HepG2 (cell line): ENCODE results near the gene POC1A. TPM values are rescaled to one million over a fixed set of nuclear protein-coding genes. Genes with fewer than 3 reads are reported as not detected.
"Not testable (repeated sequence)": the region's sequence is repeated elsewhere in the genome, so short reads cannot be mapped to it uniquely, and the experiment has no call there.

Source experiments
- ATAC-seq: fragments of 200-7000 bp; cut with Tn5 transposase; 3 replicates; pipeline ENCODE4 v1.9.1; 2020; ENCODE audit warnings: mild to moderate bottlenecking, moderate library complexity
- BruUV-seq: library from RNA; stranded (reverse); fragments of 400-500 nt; replicated peaks from 2 replicates; lab custom pipeline; 2021; lab: Mats Ljungman, UMichigan
- CTCF ChIA-PET: fragments of 300-600 bp; formaldehyde crosslinking; extraction: SDS; loops from one replicate; lab custom pipeline; 2021; ENCODE audit warnings: low total read pairs, inconsistent platforms, low intra/inter-chr PET ratio; lab: Yijun Ruan, JAX
- POLR2A ChIA-PET: fragments of 350-600 bp; sonication (Branson Sonifier 250); formaldehyde crosslinking; loops from one replicate; lab custom pipeline; 2020; ENCODE audit warnings: antibody characterized with exemption, inconsistent platforms; lab: Yijun Ruan, JAX
- DNase-seq: peaks from one replicate; pipeline ENCODE4 v3.0.0-alpha.2; 2015; ENCODE audit warnings: low spot score
- FAIRE-seq: peaks from 3 replicates; lab custom pipeline; 2011; peaks lifted over from hg19 to GRCh38; lab: Jason Lieb, UNC
- H2AFZ ChIP-seq: one replicate; pipeline ENCODE4 v1.6.1; 2011; ENCODE audit warnings: low read length, inconsistent platforms
- H3K27ac ChIP-seq: fragments of 300-600 bp; 3 replicates; pipeline ENCODE4 v1.8.0; 2011; ENCODE audit warnings: mixed run types, mild to moderate bottlenecking, mixed read lengths, low read length, inconsistent platforms; ENCODE audit not compliant: insufficient read depth; ENCODE audit errors: extremely low read length
- H3K27me3 ChIP-seq, 2 experiments: fragments of 200-600 bp in 1 of 2; 2 replicates in 1 of 2; 3 replicates in 1 of 2; pipeline versions ENCODE4 v1.6.0 to v1.8.0; 2011; ENCODE audit warnings: low read length in 2 of 2, mild to moderate bottlenecking in 2 of 2, moderate library complexity in 2 of 2, inconsistent platforms in 1 of 2; ENCODE audit not compliant: insufficient read depth in 2 of 2, control insufficient read depth in 1 of 2
- H3K36me3 ChIP-seq, 2 experiments: fragments of 200-600 bp in 1 of 2; replicated peaks in 1 of 2; 2 replicates in 1 of 2; 3 replicates in 1 of 2; pipeline versions ENCODE4 v1.5.1 to v1.8.0; 2011; ENCODE audit warnings: low read length in 2 of 2, inconsistent platforms in 1 of 2; ENCODE audit not compliant: insufficient read depth in 2 of 2, control insufficient read depth in 1 of 2
- H3K4me1 ChIP-seq: 2 replicates; pipeline ENCODE4 v1.5.1; 2012; ENCODE audit warnings: low read length, inconsistent platforms; ENCODE audit not compliant: insufficient read depth
- H3K4me2 ChIP-seq: 2 replicates; pipeline ENCODE4 v1.6.0; 2011; ENCODE audit warnings: low read depth, low read length, inconsistent platforms
- H3K4me3 ChIP-seq, 3 experiments: fragments of 200-600 bp in 1 of 3; sonication (generic), shearing (Covaris generic) in 1 of 3; replicated peaks in 1 of 3; 2 replicates each; pipeline ENCODE4 v1.5.1; 2011 to 2016; ENCODE audit warnings: low read length in 3 of 3, inconsistent platforms in 2 of 3, low read depth in 2 of 3, mild to moderate bottlenecking in 2 of 3, control low read depth in 1 of 3, mixed read lengths in 1 of 3; ENCODE audit not compliant: insufficient read depth in 1 of 3
- H3K79me2 ChIP-seq: one replicate; pipeline ENCODE4 v1.6.1; 2011; ENCODE audit warnings: low read length, inconsistent platforms; ENCODE audit not compliant: insufficient read depth
- H3K9ac ChIP-seq: 2 replicates; pipeline ENCODE4 v1.6.0; 2011; ENCODE audit warnings: mild to moderate bottlenecking, low read depth, low read length, inconsistent platforms; ENCODE audit not compliant: insufficient read depth
- H3K9me3 ChIP-seq: 2 replicates; pipeline ENCODE4 v1.5.1; 2012; ENCODE audit warnings: mild to moderate bottlenecking, low read length
- H4K20me1 ChIP-seq: 2 replicates; pipeline ENCODE4 v1.6.0; 2011; ENCODE audit warnings: inconsistent platforms, mild to moderate bottlenecking, low read length, moderate library complexity; ENCODE audit not compliant: insufficient read depth
- DNMT1 ChIP-seq: sonication (generic); formaldehyde crosslinking; IDR thresholded peaks from 2 replicates; pipeline ENCODE4 v1.5.1; 2020; ENCODE audit warnings: mild to moderate bottlenecking, missing genetic modification reagents
- FLYWCH1 ChIP-seq: sonication (generic); formaldehyde crosslinking; IDR thresholded peaks from 2 replicates; pipeline ENCODE4 v1.8.1; 2023; ENCODE audit warnings: mild to moderate bottlenecking, missing genetic modification reagents
- HNRNPUL1 ChIP-seq: fragments of 200-400 bp; formaldehyde crosslinking; IDR thresholded peaks from 2 replicates; pipeline ENCODE4 v1.6.1; 2017; ENCODE audit warnings: low read depth, mild to moderate bottlenecking, low read length, moderate library complexity
- MAFK ChIP-seq, 2 experiments: IDR thresholded peaks in 1 of 2; conservative IDR thresholded peaks in 1 of 2; 2 replicates each; pipeline ENCODE4 v1.6.1; 2011; ENCODE audit warnings: improper control_type of control experiment in 2 of 2, low read length in 2 of 2
- NFE2L2 ChIP-seq: fragments of 150-350 bp; IDR thresholded peaks from 2 replicates; pipeline ENCODE4 v1.6.1; 2014; ENCODE audit warnings: low read length
- RXRB ChIP-seq: IDR thresholded peaks from 2 replicates; pipeline ENCODE4 v1.6.1; 2016; ENCODE audit warnings: borderline replicate concordance, missing genetic modification reagents, missing compliant biosample characterization
- TBX2 ChIP-seq: sonication (generic); formaldehyde crosslinking; IDR thresholded peaks from 2 replicates; pipeline ENCODE4 v1.5.0; 2020; ENCODE audit warnings: missing genetic modification reagents, mild to moderate bottlenecking, borderline replicate concordance
- THAP11 ChIP-seq: IDR thresholded peaks from 2 replicates; pipeline ENCODE4 v1.6.1; 2016; ENCODE audit warnings: missing biosample characterization, missing genetic modification reagents
- ZNF260 ChIP-seq: sonication (generic); formaldehyde crosslinking; IDR thresholded peaks from 2 replicates; pipeline ENCODE4 v1.4.0; 2020; ENCODE audit warnings: missing genetic modification reagents, low read depth, mild to moderate bottlenecking, borderline replicate concordance
- ZNF274 ChIP-seq: sonication (generic); formaldehyde crosslinking; IDR thresholded peaks from 2 replicates; pipeline ENCODE4 v1.5.1; 2020; ENCODE audit warnings: mild to moderate bottlenecking, missing genetic modification reagents
- ZNF747 ChIP-seq: sonication (generic); formaldehyde crosslinking; IDR thresholded peaks from 2 replicates; pipeline ENCODE4 v1.8.1; 2023; ENCODE audit warnings: missing genetic modification reagents, mild to moderate bottlenecking, borderline replicate concordance
- ZNF772 ChIP-seq: sonication (generic); formaldehyde crosslinking; IDR thresholded peaks from 2 replicates; pipeline ENCODE4 v1.5.0; 2020; ENCODE audit warnings: mild to moderate bottlenecking, missing genetic modification reagents
- ZSCAN30 ChIP-seq: sonication (generic); formaldehyde crosslinking; IDR thresholded peaks from 2 replicates; pipeline ENCODE4 v1.5.0; 2020; ENCODE audit warnings: mild to moderate bottlenecking, missing genetic modification reagents
- WGBS: methylation state at CpG from one replicate; pipeline ENCODE4 v1.1.6; 2017; ENCODE audit warnings: low lambda C conversion rate; 5-methylcytosine and 5-hydroxymethylcytosine counted together
- in situ Hi-C: cut with HindIII; loops from 2 replicates; pipeline ENCODE4 v1.10.0; 2017; ENCODE audit warnings: low pct_unique_long_range_greater_than_20kb; ENCODE audit not compliant: extremely low pct_ligation_motif_present
- intact Hi-C: fragments of 100-400 bp; cut with micrococcal nuclease; formaldehyde crosslinking; loops from one replicate; pipeline ENCODE4 v1.10.0; 2022; ENCODE audit not compliant: unreplicated experiment
- polyA plus RNA-seq, 8 experiments: library from polyadenylated mRNA; depleted of rRNA in 3 of 8; stranded (reverse) in 7 of 8; unstranded in 1 of 8; fragments of >200 nt; fragmentation: Illumina TruSeq in 4 of 8; extraction: Trizol in 4 of 8; gene quantifications; 2 replicates each; pipeline versions ENCODE4 v1.2.1 to v1.2.3, GENCODE V29; 2011 to 2016; ENCODE audit warnings: low read depth in 4 of 8, missing spikeins in 1 of 8, mixed read lengths in 1 of 8; ENCODE audit not compliant: insufficient read depth in 1 of 8
- total RNA-seq, 5 experiments: library from RNA; depleted of rRNA; stranded (reverse); fragments of >200 nt; fragmentation: Illumina TruSeq; extraction: Trizol; gene quantifications; 2 replicates each; pipeline ENCODE4 v1.2.3, GENCODE V29; 2016; ENCODE audit warnings: low read depth in 1 of 5
- TF ChIP-seq, protein P1 (sequence below): sonication (generic); formaldehyde crosslinking; IDR thresholded peaks from 2 replicates; pipeline ENCODE4 v1.4.0; 2020; ENCODE audit warnings: mild to moderate bottlenecking, low read depth, missing genetic modification reagents
- TF ChIP-seq, protein P2 (sequence below): sonication (generic); formaldehyde crosslinking; IDR thresholded peaks from 2 replicates; pipeline ENCODE4 v1.5.0; 2020; ENCODE audit warnings: missing genetic modification reagents, mild to moderate bottlenecking, borderline replicate concordance

The POC1A gene
- total and polyA plus RNA-seq, 2 of the 13 experiments (the other 11 are each of a cell fraction or from before 2014, with no cell fraction given) = 14.6 to 20.0 TPM

DNA sequence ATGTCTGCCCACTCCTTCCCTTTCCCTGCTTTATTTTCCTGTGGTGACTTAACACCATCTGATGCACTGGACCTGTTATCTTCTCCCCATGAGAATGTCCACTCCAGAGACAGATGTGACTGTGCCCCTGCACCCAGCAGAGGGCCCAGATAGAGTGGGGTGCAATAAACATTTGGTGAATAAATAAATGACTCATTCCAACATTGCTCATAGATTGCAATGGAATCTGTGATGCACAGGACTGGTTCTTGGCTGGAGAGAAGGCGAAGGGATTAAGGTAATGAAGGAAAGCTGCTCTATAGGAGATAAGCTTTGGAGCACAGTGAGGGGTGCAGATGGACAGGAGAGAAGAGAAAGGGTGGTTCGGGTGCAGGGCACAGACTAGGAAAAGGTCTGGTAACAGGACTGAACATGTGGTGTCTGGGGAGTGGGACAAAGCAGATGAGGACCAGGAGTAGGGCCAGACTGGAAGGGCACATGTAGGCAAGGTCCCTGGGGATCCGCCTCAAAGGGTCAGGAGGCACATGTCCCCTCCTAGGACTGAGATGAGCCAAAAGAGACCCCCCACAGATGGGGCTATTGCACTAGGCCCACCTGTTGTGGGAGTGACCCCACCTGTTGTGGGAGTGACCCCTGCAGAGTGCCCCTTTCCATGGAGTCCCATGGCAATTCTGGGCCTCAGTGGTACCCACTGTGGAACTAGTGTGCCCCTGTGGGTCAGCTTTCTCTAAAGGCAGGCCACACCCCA, 17.5 kb upstream of the POC1A start (continued):
- TF ChIP-seq MAFK (conservative IDR thresholded peaks at IDR 0.05 in 1 of 2, IDR thresholded peaks at IDR 0.05 in 1 of 2; ENCODE audit: low read length in 2 of 2) = no peak
- TF ChIP-seq, protein P1, sequence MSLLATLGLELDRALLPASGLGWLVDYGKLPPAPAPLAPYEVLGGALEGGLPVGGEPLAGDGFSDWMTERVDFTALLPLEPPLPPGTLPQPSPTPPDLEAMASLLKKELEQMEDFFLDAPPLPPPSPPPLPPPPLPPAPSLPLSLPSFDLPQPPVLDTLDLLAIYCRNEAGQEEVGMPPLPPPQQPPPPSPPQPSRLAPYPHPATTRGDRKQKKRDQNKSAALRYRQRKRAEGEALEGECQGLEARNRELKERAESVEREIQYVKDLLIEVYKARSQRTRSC (CRISPR knock-in tag) = no peak

DNA sequence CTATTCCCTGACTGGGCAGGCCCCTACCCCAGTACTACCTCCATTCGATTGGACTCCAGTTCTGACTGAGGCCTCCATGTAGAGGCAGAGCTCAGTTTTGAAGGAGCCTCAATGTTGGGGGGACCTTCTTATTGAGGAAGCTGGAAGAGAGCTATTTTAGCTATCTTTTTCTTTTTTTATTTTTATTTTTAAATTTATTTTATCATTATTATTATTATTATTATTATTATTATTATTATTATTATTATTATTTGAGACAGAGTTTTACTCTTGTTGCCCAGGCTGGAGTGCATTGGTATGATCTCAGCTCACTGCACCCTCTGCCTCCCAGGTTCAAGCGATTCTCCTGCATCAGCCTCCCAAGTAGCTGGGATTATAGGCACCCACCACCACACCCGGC, 16.0 kb upstream of the POC1A start:
- not testable (repeated sequence) for H3K27ac ChIP-seq
- POLR2A ChIA-PET = interaction anchor here (0.6 to 2.2 kb wide), 7 partner anchors 11 to 166 kb away, joined by 3 to 21 read pairs (median 3); partner anchors contain the start of gene POC1A

DNA sequence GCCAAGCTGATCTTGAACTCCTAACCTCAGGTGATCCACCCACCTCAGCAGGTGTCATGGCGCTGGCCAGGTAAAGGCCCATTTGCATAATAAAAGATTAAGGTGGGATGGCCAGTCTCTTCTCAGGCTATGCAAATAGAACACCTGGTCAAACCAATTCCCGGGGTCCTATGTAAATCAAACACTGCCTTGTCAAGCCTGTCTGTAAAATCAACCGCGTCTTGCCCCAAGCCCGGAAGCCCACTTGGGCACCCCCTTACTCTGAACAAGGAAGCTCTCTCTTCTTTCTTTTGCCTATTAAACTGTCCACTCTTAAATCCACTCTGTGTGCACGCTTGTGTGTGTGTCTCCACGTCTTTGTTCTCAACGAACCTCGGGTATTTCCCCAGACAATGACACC, 13.0 kb upstream of the POC1A start:
- Histone ChIP-seq H3K9me3 (no peaks in the 10 kb centered on the region), H2AFZ (no peak overlapping the region), H3K27me3 (no peaks in the 10 kb centered on the region), H3K27ac (no peak overlapping the region), H3K9ac (no peak overlapping the region), H3K4me2 (no peak overlapping the region), H4K20me1 (no peaks in the 10 kb centered on the region), H3K4me3 (no peak overlapping the region), H3K4me1 (peaks cover 37% of the 10 kb centered on the region), H3K36me3 (no peaks in the 10 kb centered on the region), H3K79me2 (no peaks in the 10 kb centered on the region)
- POLR2A ChIA-PET = no interaction called here
- DNase-seq = no peak
- no TSS peak for BruUV-seq
- FAIRE-seq = no peak
- in situ Hi-C loops (no loop called here), intact Hi-C loops (no loop called here)
- CTCF ChIA-PET = no interaction called here
- ATAC-seq = no peak
- TF ChIP-seq DNMT1 (CRISPR knock-in tag) (no peak), ZNF747 (CRISPR knock-in tag) (no peak), THAP11 (no peak), TBX2 (CRISPR knock-in tag) (no peak), RXRB (CRISPR knock-in tag) (no peak), ZNF260 (CRISPR knock-in tag) (no peak), ZNF274 (no peak), HNRNPUL1 (no peak), ZSCAN30 (CRISPR knock-in tag) (no peak), NFE2L2 (no peak)
- TF ChIP-seq, protein P2, sequence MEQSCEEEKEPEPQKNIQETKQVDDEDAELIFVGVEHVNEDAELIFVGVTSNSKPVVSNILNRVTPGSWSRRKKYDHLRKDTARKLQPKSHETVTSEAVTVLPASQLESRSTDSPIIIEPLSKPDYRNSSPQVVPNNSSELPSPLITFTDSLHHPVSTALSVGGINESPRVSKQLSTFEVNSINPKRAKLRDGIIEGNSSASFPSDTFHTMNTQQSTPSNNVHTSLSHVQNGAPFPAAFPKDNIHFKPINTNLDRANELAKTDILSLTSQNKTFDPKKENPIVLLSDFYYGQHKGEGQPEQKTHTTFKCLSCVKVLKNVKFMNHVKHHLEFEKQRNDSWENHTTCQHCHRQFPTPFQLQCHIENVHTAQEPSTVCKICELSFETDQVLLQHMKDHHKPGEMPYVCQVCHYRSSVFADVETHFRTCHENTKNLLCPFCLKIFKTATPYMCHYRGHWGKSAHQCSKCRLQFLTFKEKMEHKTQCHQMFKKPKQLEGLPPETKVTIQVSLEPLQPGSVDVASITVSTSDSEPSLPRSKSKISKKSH (CRISPR knock-in tag) = no peak
- WGBS = 64% methylated on average over 9 of the region's 9 CpGs

More for the DNA sequence above, 16.0 kb upstream of the POC1A start:
- H4K20me1 ChIP-seq, H2AFZ ChIP-seq, H3K27me3 ChIP-seq, in situ Hi-C loops, intact Hi-C loops, H3K9ac ChIP-seq, BruUV-seq, CTCF ChIA-PET, H3K36me3 ChIP-seq, FAIRE-seq, DNase-seq, ATAC-seq, H3K79me2 ChIP-seq, H3K9me3 ChIP-seq: not testable (repeated sequence)
- Histone ChIP-seq H3K4me2 (peak overlapping the region; percentile 60), H3K4me1 (peaks cover 44% of the 10 kb centered on the region), H3K4me3 (peak overlapping the region in 1 of 3 experiments; percentile 41; a peak in 1 of 6 replicates)
- 0 out of 2 replicates have a peak, but pooled peaks have one; percentile 14 for TF ChIP-seq ZNF772 (CRISPR knock-in tag)
- TF ChIP-seq FLYWCH1 (CRISPR knock-in tag) = 0 out of 2 replicates have a peak, but pooled peaks have one; percentile 29
- 82% methylated on average over 3 of the region's 3 CpGs for WGBS
